ENCODE measurements around the gene COPG2. TPM values are rescaled to one million over a fixed set of nuclear protein-coding genes. Genes with fewer than 3 reads are reported as not detected.

COPG2 gene
- 10 to 100 TPM in 1 of 5 donors, 1 to 10 TPM in 4; 7.7 to 10.4 (median 8.5) TPM for total RNA-seq
- total RNA-seq (2013) = 14.8 TPM
- total RNA-seq = 1.6 to 24.0 (median 10.5) reads per million in 29 experiments

- peaks cover 7% of the 10 kb centered on the region for H3K36me3 Mint-ChIP-seq
- ChIA-PET CTCF (no interaction called here), POLR2A (no interaction called here)
- H3K36me3 ChIP-seq (ENCODE audit: control insufficient read depth in 2 of 2, extremely low read depth in 1 of 2, insufficient read depth in 1 of 2, low read length in 1 of 2) = no peaks in the 10 kb centered on the region
- peaks cover 17 to 19% (median 19%) of the 10 kb centered on the region in 3 donors for H3K4me1 Mint-ChIP-seq
- H3K4me3 ChIP-seq (ENCODE audit: control insufficient read depth in 1 of 2, extremely low read depth in 1 of 2, low read length in 1 of 2) = peak within 1 kb of the TSS; percentile 72 to 77
- H3K9me3 ChIP-seq = no peaks in the 10 kb centered on the region
- H3K4me3 Mint-ChIP-seq = peak within 1 kb of the TSS; percentile 87 to 89 (median 89)
- H3K27ac Mint-ChIP-seq = peak within 1 kb of the TSS; percentile 78 to 90
- H3K4me1 ChIP-seq (ENCODE audit: control insufficient read depth in 1 of 2, extremely low read depth in 1 of 2, insufficient read depth in 2 of 2, low read length in 2 of 2) = peaks cover 0 to 11% of the 10 kb centered on the region in 2 experiments
- no peaks in the 10 kb centered on the region for H3K27me3 ChIP-seq (replicated peaks in 1 of 2; ENCODE audit: control insufficient read depth in 2 of 2, extremely low read depth in 1 of 2, insufficient read depth in 2 of 2, low read length in 1 of 2)
- no peaks in the 10 kb centered on the region for H3K9me3 Mint-ChIP-seq
- DNase-seq (peak; percentile 3 to 82 (median 43)), ATAC-seq (replicated peaks in 1 of 4) (peak; percentile 89 to 92 (median 90))
- under 1% methylated on average over 89 of the region's 103 CpGs for WGBS (ENCODE audit: insufficient coverage)
- peaks cover 0 to 8% of the 10 kb centered on the region in 2 donors for H3K27me3 Mint-ChIP-seq
- peak within 1 kb of the TSS; percentile 46 for H3K27ac ChIP-seq (ENCODE audit: low read length)
Measured at GRCh38 chr7:130668258-130669084, at the start of gene COPG2. TSS of gene COPG2 (minus strand) at chr7:130668748. CDS start at chr7:130668668, 80 bp downstream.

- H3K9me3 ChIP-seq = no peaks in the 10 kb centered on the region
- H3K4me1 ChIP-seq (ENCODE audit: control insufficient read depth in 1 of 2, extremely low read depth in 1 of 2, insufficient read depth in 2 of 2, low read length in 2 of 2) = no peaks in the 10 kb centered on the region
- H3K27ac ChIP-seq (ENCODE audit: low read length) = no peak overlapping the region
- H3K9me3 Mint-ChIP-seq = no peaks in the 10 kb centered on the region
- H3K36me3 Mint-ChIP-seq = no peaks in the 10 kb centered on the region
- no peaks in the 10 kb centered on the region for H3K36me3 ChIP-seq (ENCODE audit: control insufficient read depth in 2 of 2, extremely low read depth in 1 of 2, insufficient read depth in 1 of 2, low read length in 1 of 2)
- H3K27me3 Mint-ChIP-seq = peaks cover 21 to 40% of the 10 kb centered on the region in 2 donors
- H3K27ac Mint-ChIP-seq = no peak overlapping the region
- ATAC-seq (replicated peaks in 1 of 4) (no peak), DNase-seq (no peak)
- no peaks in the 10 kb centered on the region for H3K4me1 Mint-ChIP-seq
- 27% methylated on average over 3 of the region's 3 CpGs for WGBS (ENCODE audit: insufficient coverage)
- ChIA-PET CTCF (no interaction called here), POLR2A (no interaction called here)
- H3K4me3 ChIP-seq (ENCODE audit: control insufficient read depth in 1 of 2, extremely low read depth in 1 of 2, low read length in 1 of 2) = no peak overlapping the region
- no peak overlapping the region for H3K4me3 Mint-ChIP-seq
- H3K27me3 ChIP-seq (replicated peaks in 1 of 2; ENCODE audit: control insufficient read depth in 2 of 2, extremely low read depth in 1 of 2, insufficient read depth in 2 of 2, low read length in 1 of 2) = peaks cover 0 to 10% of the 10 kb centered on the region in 2 experiments
Measured at GRCh38 chr7:130712416-130712815, 43.9 kb upstream of the COPG2 start.

- Histone ChIP-seq H3K4me1 (ENCODE audit: control insufficient read depth in 1 of 2, extremely low read depth in 1 of 2, insufficient read depth in 2 of 2, low read length in 2 of 2) (no peaks in the 10 kb centered on the region), H3K36me3 (ENCODE audit: control insufficient read depth in 2 of 2, extremely low read depth in 1 of 2, insufficient read depth in 1 of 2, low read length in 1 of 2) (no peaks in the 10 kb centered on the region), H3K27me3 (replicated peaks in 1 of 2; ENCODE audit: control insufficient read depth in 2 of 2, extremely low read depth in 1 of 2, insufficient read depth in 2 of 2, low read length in 1 of 2) (peaks cover 0 to 10% of the 10 kb centered on the region in 2 experiments), H3K9me3 (no peaks in the 10 kb centered on the region), H3K27ac (ENCODE audit: low read length) (no peak overlapping the region), H3K4me3 (ENCODE audit: control insufficient read depth in 1 of 2, extremely low read depth in 1 of 2, low read length in 1 of 2) (no peak overlapping the region)
- ChIA-PET POLR2A (no interaction called here), CTCF (no interaction called here)
- Mint-ChIP-seq H3K27me3 (peaks cover 32 to 51% of the 10 kb centered on the region in 2 donors), H3K9me3 (peaks cover 7 to 14% (median 9%) of the 10 kb centered on the region in 3 donors), H3K4me1 (no peaks in the 10 kb centered on the region), H3K4me3 (no peak overlapping the region), H3K36me3 (no peaks in the 10 kb centered on the region), H3K27ac (no peak overlapping the region)
- no CpG with 5 or more reads among the region's 4 CpGs for WGBS (ENCODE audit: insufficient coverage)
- no peak for ATAC-seq (replicated peaks in 1 of 4)
- DNase-seq = no peak
Measured at GRCh38 chr7:130708766-130709165, 40.2 kb upstream of the COPG2 start.

GRCh38 chr7:130708001-130708400 lies 39.5 kb upstream of the COPG2 start:
- Mint-ChIP-seq H3K4me1 (no peaks in the 10 kb centered on the region), H3K9me3 (peaks cover 7 to 14% (median 9%) of the 10 kb centered on the region in 3 donors), H3K27me3 (peaks cover 29 to 48% of the 10 kb centered on the region in 2 donors), H3K27ac (no peak overlapping the region), H3K4me3 (no peak overlapping the region), H3K36me3 (no peaks in the 10 kb centered on the region)
- ChIA-PET POLR2A (no interaction called here), CTCF (interaction anchor here in 1 of 2 donors (0.5 to 0.6 kb wide), 2 partner anchors 52 to 124 kb away, joined by 3 to 4 read pairs; no protein-coding TSS in a partner anchor)
- peaks cover 0 to 10% of the 10 kb centered on the region in 2 experiments for H3K27me3 ChIP-seq (replicated peaks in 1 of 2; ENCODE audit: control insufficient read depth in 2 of 2, extremely low read depth in 1 of 2, insufficient read depth in 2 of 2, low read length in 1 of 2)
- WGBS (ENCODE audit: insufficient coverage) = 96% methylated on average over 3 of the region's 4 CpGs
- no peaks in the 10 kb centered on the region for H3K9me3 ChIP-seq
- H3K27ac ChIP-seq (ENCODE audit: low read length) = no peak overlapping the region
- H3K36me3 ChIP-seq (ENCODE audit: control insufficient read depth in 2 of 2, extremely low read depth in 1 of 2, insufficient read depth in 1 of 2, low read length in 1 of 2) = no peaks in the 10 kb centered on the region
- ATAC-seq (replicated peaks in 1 of 4) = no peak
- H3K4me1 ChIP-seq (ENCODE audit: control insufficient read depth in 1 of 2, extremely low read depth in 1 of 2, insufficient read depth in 2 of 2, low read length in 2 of 2) = no peaks in the 10 kb centered on the region
- DNase-seq = no peak
- H3K4me3 ChIP-seq (ENCODE audit: control insufficient read depth in 1 of 2, extremely low read depth in 1 of 2, low read length in 1 of 2) = no peak overlapping the region

GRCh38 chr7:130703851-130704250 lies 35.3 kb upstream of the COPG2 start:
- Mint-ChIP-seq H3K27me3 (peaks cover 24 to 30% of the 10 kb centered on the region in 2 donors), H3K4me3 (no peak overlapping the region), H3K4me1 (no peaks in the 10 kb centered on the region), H3K36me3 (no peaks in the 10 kb centered on the region), H3K9me3 (peaks cover 7 to 14% (median 9%) of the 10 kb centered on the region in 3 donors), H3K27ac (no peak overlapping the region)
- Histone ChIP-seq H3K9me3 (no peaks in the 10 kb centered on the region), H3K36me3 (ENCODE audit: control insufficient read depth in 2 of 2, extremely low read depth in 1 of 2, insufficient read depth in 1 of 2, low read length in 1 of 2) (no peaks in the 10 kb centered on the region), H3K27ac (ENCODE audit: low read length) (no peak overlapping the region), H3K27me3 (replicated peaks in 1 of 2; ENCODE audit: control insufficient read depth in 2 of 2, extremely low read depth in 1 of 2, insufficient read depth in 2 of 2, low read length in 1 of 2) (peaks cover 0 to under 1% of the 10 kb centered on the region in 2 experiments), H3K4me1 (ENCODE audit: control insufficient read depth in 1 of 2, extremely low read depth in 1 of 2, insufficient read depth in 2 of 2, low read length in 2 of 2) (no peaks in the 10 kb centered on the region), H3K4me3 (ENCODE audit: control insufficient read depth in 1 of 2, extremely low read depth in 1 of 2, low read length in 1 of 2) (no peak overlapping the region)
- ATAC-seq (replicated peaks in 1 of 4) (no peak), DNase-seq (no peak)
- CTCF ChIA-PET = interaction anchor here in 1 of 2 donors (0.6 kb wide), 1 partner anchor 16 kb away, joined by 4 read pairs; no protein-coding TSS in a partner anchor
- POLR2A ChIA-PET = no interaction called here
- WGBS (ENCODE audit: insufficient coverage) = no CpG with 5 or more reads among the region's 1 CpG

- H3K27ac ChIP-seq (ENCODE audit: low read length) = no peak overlapping the region
- no peak overlapping the region for H3K4me3 ChIP-seq (ENCODE audit: control insufficient read depth in 1 of 2, extremely low read depth in 1 of 2, low read length in 1 of 2)
- DNase-seq (no peak), ATAC-seq (replicated peaks in 1 of 4) (no peak)
- Mint-ChIP-seq H3K36me3 (no peaks in the 10 kb centered on the region), H3K27me3 (peaks cover 10 to 13% of the 10 kb centered on the region in 2 donors), H3K27ac (no peak overlapping the region), H3K9me3 (peaks cover 4 to 8% (median 7%) of the 10 kb centered on the region in 3 donors), H3K4me3 (no peak overlapping the region), H3K4me1 (no peaks in the 10 kb centered on the region)
- no peaks in the 10 kb centered on the region for H3K4me1 ChIP-seq (ENCODE audit: control insufficient read depth in 1 of 2, extremely low read depth in 1 of 2, insufficient read depth in 2 of 2, low read length in 2 of 2)
- peaks cover 0 to 5% of the 10 kb centered on the region in 2 experiments for H3K27me3 ChIP-seq (replicated peaks in 1 of 2; ENCODE audit: control insufficient read depth in 2 of 2, extremely low read depth in 1 of 2, insufficient read depth in 2 of 2, low read length in 1 of 2)
- no CpG with 5 or more reads among the region's 2 CpGs for WGBS (ENCODE audit: insufficient coverage)
- ChIA-PET POLR2A (interaction anchor here in 1 of 2 donors (0.6 kb wide), 1 partner anchor 40 kb away, joined by 5 read pairs; no protein-coding TSS in a partner anchor), CTCF (no interaction called here)
- H3K9me3 ChIP-seq = no peaks in the 10 kb centered on the region
- H3K36me3 ChIP-seq (ENCODE audit: control insufficient read depth in 2 of 2, extremely low read depth in 1 of 2, insufficient read depth in 1 of 2, low read length in 1 of 2) = no peaks in the 10 kb centered on the region
Measured at GRCh38 chr7:130701650-130702049, 33.1 kb upstream of the COPG2 start.
